GM21526 (cell line): ENCODE data around the gene ESCO1.

Experiments
- ATAC-seq: cut with Tn5 transposase; IDR thresholded peaks from one replicate; pipeline ENCODE4 v1.9.1; 2021; ENCODE audit warnings: moderate library complexity; ENCODE audit not compliant: unreplicated experiment, low FRiP score

ESCO1 gene

DNA sequence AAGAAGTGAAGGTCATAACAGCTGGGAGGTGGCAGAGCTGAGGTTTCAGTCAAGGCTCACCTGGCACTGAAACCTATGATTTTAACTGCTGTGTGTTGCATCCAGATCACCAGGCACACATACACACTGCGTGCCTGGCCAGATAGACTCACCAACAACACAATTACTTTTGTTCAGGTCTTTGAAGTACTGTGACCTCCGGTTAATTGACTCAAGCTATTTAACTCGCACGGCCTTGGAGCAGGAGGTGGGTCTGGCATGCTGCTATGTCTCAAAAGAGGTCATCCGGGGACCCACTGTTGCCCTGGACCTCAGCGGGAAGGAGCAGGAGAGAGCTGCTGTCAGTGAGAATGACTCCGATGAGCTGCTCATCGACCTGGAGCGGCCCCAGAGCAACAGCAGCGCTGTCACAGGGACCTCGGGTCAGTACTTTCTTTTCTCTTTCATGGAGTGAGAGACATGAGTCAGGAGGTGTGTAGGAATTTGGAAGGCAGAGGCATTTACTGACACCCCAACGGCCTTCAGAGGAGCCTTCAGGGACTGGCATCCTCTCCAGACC, 104.1 kb downstream of the ESCO1 start:
- no peak for ATAC-seq

- no peak for ATAC-seq
Measured at GRCh38 chr18:21490748-21491147, 109.8 kb downstream of the ESCO1 start.

DNA sequence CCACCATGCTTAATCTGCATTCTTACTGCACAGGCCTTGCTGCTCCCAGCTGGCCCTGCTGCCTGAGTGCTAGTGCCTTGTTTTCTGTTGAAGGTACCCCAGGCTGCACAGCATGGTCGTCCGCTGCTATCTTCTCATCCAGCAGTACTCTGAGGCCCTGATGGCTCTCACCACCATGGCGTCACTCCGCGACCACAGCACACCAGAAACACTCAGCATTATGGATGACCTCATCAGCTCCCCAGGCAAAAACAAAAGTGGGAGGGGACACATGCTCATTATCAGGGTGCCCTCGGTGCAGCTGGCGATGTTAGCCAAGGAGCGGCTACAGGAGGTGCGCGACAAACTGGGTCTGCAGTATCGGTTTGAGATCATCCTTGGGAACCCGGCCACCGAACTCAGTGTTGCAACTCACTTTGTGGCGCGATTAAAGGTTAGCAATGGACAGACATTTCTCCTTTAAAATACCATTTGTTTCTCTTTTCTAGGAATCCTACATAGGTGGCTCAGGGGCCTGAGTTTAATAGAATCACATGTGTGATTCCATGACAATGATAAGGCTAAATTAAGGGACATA, 110.5 kb downstream of the ESCO1 start:
- ATAC-seq, result no peak

- no peak for ATAC-seq
Measured at GRCh38 chr18:21489119-21489750, 111.3 kb downstream of the ESCO1 start.

GRCh38 chr18:21486905-21487437, 113.5 kb downstream of the ESCO1 start:
- no peak for ATAC-seq

- ATAC-seq, result no peak
Measured at GRCh38 chr18:21484851-21485636, 115.5 kb downstream of the ESCO1 start.

GRCh38 chr18:21483051-21483450, 117.5 kb downstream of the ESCO1 start:
- ATAC-seq, result no peak

DNA sequence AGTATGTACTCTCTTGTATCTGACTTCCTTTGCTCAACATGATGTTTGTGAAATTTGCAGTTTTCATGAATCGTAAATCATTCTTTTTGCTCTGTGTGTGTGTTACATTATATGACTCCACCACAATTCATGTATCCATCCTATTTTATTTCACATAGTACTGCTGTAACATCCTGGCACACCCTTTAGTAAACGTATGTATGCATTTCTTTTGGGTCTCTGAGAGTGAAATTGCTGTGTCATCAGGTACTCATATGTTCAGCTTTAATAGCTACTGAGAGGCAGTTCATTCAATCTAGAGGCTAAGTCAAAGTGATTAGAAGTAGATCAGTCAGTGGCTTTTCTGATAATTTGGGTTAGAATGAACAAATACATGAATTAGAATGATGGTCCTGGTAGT, 118.8 kb downstream of the ESCO1 start:
- no peak for ATAC-seq

- no peak for ATAC-seq
Measured at GRCh38 chr18:21479721-21480120, 120.8 kb downstream of the ESCO1 start.
